ENCODE measurements around the gene NUSAP1. TPM values are rescaled to one million over a fixed set of nuclear protein-coding genes. Genes with fewer than 3 reads are reported as not detected.
"Not testable (repeated sequence)": the region's sequence is repeated elsewhere in the genome, so short reads cannot be mapped to it uniquely, and the experiment has no call there.

Gene NUSAP1
- total and polyA plus RNA-seq, 2 of the 4 experiments (the other 2 are of a cell fraction) = 59.2 to 123 TPM

GRCh38 chr15:41424809-41425208, 92.1 kb downstream of the NUSAP1 start:
- H4K8ac ChIP-seq (ENCODE audit: low read depth in 2 of 2, low read length in 2 of 2) = no peak overlapping the region

GRCh38 chr15:41425907-41426306, 93.2 kb downstream of the NUSAP1 start:
- dilution Hi-C loops (cut with HindIII; ENCODE audit: low sequenced_read_pairs, unreplicated experiment); H3K27ac ChIP-seq (ENCODE audit: insufficient read depth, low read length); H2BK20ac ChIP-seq (ENCODE audit: low read depth, low read length); H3K4me2 ChIP-seq (ENCODE audit: low read depth, low read length); H4K91ac ChIP-seq (ENCODE audit: insufficient read depth, low read depth, low read length); H3K4me1 ChIP-seq (ENCODE audit: control insufficient read depth, insufficient read depth, low read length); H3K9me3 ChIP-seq (ENCODE audit: control insufficient read depth, insufficient read depth, low read length); BruUV-seq (replicated peaks); H3K18ac ChIP-seq (ENCODE audit: low read depth, low read length); H2AK5ac ChIP-seq (ENCODE audit: low read depth, low read length); H2AK9ac ChIP-seq (replicated peaks; ENCODE audit: low read depth, low read length, poor library complexity); H4K5ac ChIP-seq (ENCODE audit: low read depth, low read length); H2BK120ac ChIP-seq (ENCODE audit: low read depth, low read length); H3K9me1 ChIP-seq (ENCODE audit: insufficient read depth, low read length); ATAC-seq (ENCODE audit: low read depth); H3K14ac ChIP-seq (replicated peaks; ENCODE audit: low read depth, low read length); H2AFZ ChIP-seq (replicated peaks; ENCODE audit: low read length, poor library complexity); H3K36me3 ChIP-seq (ENCODE audit: control insufficient read depth, insufficient read depth, low read length); in situ Hi-C loops (cut with MboI; ENCODE audit: low sequenced_read_pairs); H3K23ac ChIP-seq (ENCODE audit: low read depth, low read length); DNase-seq; H2BK15ac ChIP-seq (ENCODE audit: low read depth, low read length); H3K27me3 ChIP-seq (ENCODE audit: control insufficient read depth, insufficient read depth, low read length); H3K9ac ChIP-seq (ENCODE audit: low read depth, low read length); H3K4me3 ChIP-seq (ENCODE audit: insufficient read depth, low read depth, low read length); H3K4ac ChIP-seq (ENCODE audit: low read depth, low read length); H2BK5ac ChIP-seq (ENCODE audit: low read depth, low read length, poor library complexity, severe bottlenecking); intact Hi-C loops (cut with micrococcal nuclease); H3K56ac ChIP-seq (ENCODE audit: extremely low read depth, insufficient read depth, low read length); H4K8ac ChIP-seq (ENCODE audit: low read depth in 2 of 2, low read length in 2 of 2): not testable (repeated sequence)
- ChIA-PET CTCF (interaction anchor here (0.6 kb wide), 1 partner anchor 24 kb away, joined by 4 read pairs; no protein-coding TSS in a partner anchor), POLR2A (ENCODE audit: unreplicated experiment) (interaction anchor here (0.7 kb wide), 1 partner anchor 51 kb away, joined by 7 read pairs; no protein-coding TSS in a partner anchor)
- peaks cover 68% of the 10 kb centered on the region for H4K20me1 ChIP-seq (ENCODE audit: insufficient read depth, low read length)
- WGBS, 2 experiments (ENCODE audit: extremely low coverage in 2 of 2, insufficient read length in 1 of 2) = 92% methylated on average over 2 of the region's 5 CpGs; no CpG with 5 or more reads in 1 of the 2 experiments
- peaks cover 17 to 75% of the 10 kb centered on the region in 2 experiments for H3K79me1 ChIP-seq (ENCODE audit: low read depth in 1 of 2, low read length in 2 of 2)

More at GRCh38 chr15:41424809-41425208, 92.1 kb downstream of the NUSAP1 start:
- CTCF ChIA-PET = no interaction called here
- Histone ChIP-seq H3K4ac (ENCODE audit: low read depth, low read length) (no peak overlapping the region), H2BK120ac (ENCODE audit: low read depth, low read length) (no peak overlapping the region), H3K9me3 (ENCODE audit: control insufficient read depth, insufficient read depth, low read length) (no peaks in the 10 kb centered on the region), H4K91ac (ENCODE audit: insufficient read depth, low read depth, low read length) (no peak overlapping the region), H3K27ac (ENCODE audit: insufficient read depth, low read length) (no peak overlapping the region), H2BK20ac (ENCODE audit: low read depth, low read length) (no peak overlapping the region), H3K56ac (ENCODE audit: extremely low read depth, insufficient read depth, low read length) (no peak overlapping the region), H3K23ac (ENCODE audit: low read depth, low read length) (no peak overlapping the region), H2AK9ac (replicated peaks; ENCODE audit: low read depth, low read length, poor library complexity) (no peak overlapping the region), H3K18ac (ENCODE audit: low read depth, low read length) (no peak overlapping the region), H2AFZ (replicated peaks; ENCODE audit: low read length, poor library complexity) (no peak overlapping the region), H3K36me3 (ENCODE audit: control insufficient read depth, insufficient read depth, low read length) (no peaks in the 10 kb centered on the region), H2AK5ac (ENCODE audit: low read depth, low read length) (no peak overlapping the region), H3K9ac (ENCODE audit: low read depth, low read length) (no peak overlapping the region), H3K9me1 (ENCODE audit: insufficient read depth, low read length) (peaks cover 11% of the 10 kb centered on the region), H3K4me3 (ENCODE audit: insufficient read depth, low read depth, low read length) (no peak overlapping the region), H3K4me2 (ENCODE audit: low read depth, low read length) (no peak overlapping the region), H2BK5ac (ENCODE audit: low read depth, low read length, poor library complexity, severe bottlenecking) (no peak overlapping the region), H4K20me1 (ENCODE audit: insufficient read depth, low read length) (peaks cover 73% of the 10 kb centered on the region), H3K79me1 (ENCODE audit: low read depth in 1 of 2, low read length in 2 of 2) (peaks cover 17 to 75% of the 10 kb centered on the region in 2 experiments), H3K4me1 (ENCODE audit: control insufficient read depth, insufficient read depth, low read length) (0 out of 2 replicates have a peak, but pooled peaks cover 4% of the 10 kb centered on the region), H2BK15ac (ENCODE audit: low read depth, low read length) (no peak overlapping the region), H4K5ac (ENCODE audit: low read depth, low read length) (no peak overlapping the region), H3K14ac (replicated peaks; ENCODE audit: low read depth, low read length) (no peak overlapping the region), H3K27me3 (ENCODE audit: control insufficient read depth, insufficient read depth, low read length) (no peaks in the 10 kb centered on the region)
- no TSS peak for BruUV-seq (replicated peaks)
- in situ Hi-C loops (cut with MboI; ENCODE audit: low sequenced_read_pairs) = no loop called here
- ATAC-seq (ENCODE audit: low read depth) (no peak), DNase-seq (no peak)
- POLR2A ChIA-PET (ENCODE audit: unreplicated experiment) = no interaction called here
- dilution Hi-C loops (cut with HindIII; ENCODE audit: low sequenced_read_pairs, unreplicated experiment) = no loop called here
- TF ChIP-seq SMC3 (IDR thresholded peaks at IDR 0.05; ENCODE audit: low read depth, low read length) (no peak), USF2 (IDR thresholded peaks at IDR 0.05; ENCODE audit: low read depth, low read length) (no peak), RCOR1 (IDR thresholded peaks at IDR 0.05; ENCODE audit: insufficient replicate concordance, low read length) (no peak), MAZ (IDR thresholded peaks at IDR 0.05; ENCODE audit: borderline replicate concordance, low read depth, low read length) (no peak), NFE2L2 (IDR thresholded peaks at IDR 0.05; ENCODE audit: low read depth, low read length) (no peak), RAD21 (IDR thresholded peaks at IDR 0.05; ENCODE audit: low read length) (no peak), BHLHE40 (IDR thresholded peaks at IDR 0.05; ENCODE audit: low read depth, low read length) (no peak), CEBPB (IDR thresholded peaks at IDR 0.05; ENCODE audit: low read depth, low read length) (no peak)
- 98% methylated on average over 7 of the region's 14 CpGs; no CpG with 5 or more reads in 1 of the 2 experiments for WGBS, 2 experiments (ENCODE audit: extremely low coverage in 2 of 2, insufficient read length in 1 of 2)
- intact Hi-C loops (cut with micrococcal nuclease) = no loop called here
